Effector CD4-positive, alpha-beta T cell (primary cell): ENCODE data around the gene LINC01488.

Source experiments
- DNase-seq: peaks from one replicate; pipeline ENCODE4 v3.0.0-alpha.2; 2020

Gene LINC01488

DNA sequence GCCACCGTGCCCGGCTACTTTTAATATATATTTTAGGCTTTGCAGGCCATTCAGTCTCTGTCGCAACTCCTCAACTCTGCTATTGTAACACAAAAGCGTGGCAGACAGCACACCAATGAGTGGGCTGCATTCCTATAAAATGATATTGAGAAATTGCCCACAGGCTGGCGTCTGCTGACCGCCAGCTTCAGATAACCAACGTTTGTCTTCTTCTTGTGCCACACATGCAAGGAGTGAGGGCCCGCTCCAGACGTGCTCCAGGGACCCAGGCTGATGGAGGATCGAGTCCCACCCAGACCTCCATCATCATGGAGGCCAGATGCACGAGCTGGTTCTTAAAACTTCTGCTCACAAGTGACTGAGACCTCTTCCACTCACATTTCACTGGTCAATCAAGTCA, 35.4 kb upstream of the LINC01488 start:
- DNase-seq = no peak

DNA sequence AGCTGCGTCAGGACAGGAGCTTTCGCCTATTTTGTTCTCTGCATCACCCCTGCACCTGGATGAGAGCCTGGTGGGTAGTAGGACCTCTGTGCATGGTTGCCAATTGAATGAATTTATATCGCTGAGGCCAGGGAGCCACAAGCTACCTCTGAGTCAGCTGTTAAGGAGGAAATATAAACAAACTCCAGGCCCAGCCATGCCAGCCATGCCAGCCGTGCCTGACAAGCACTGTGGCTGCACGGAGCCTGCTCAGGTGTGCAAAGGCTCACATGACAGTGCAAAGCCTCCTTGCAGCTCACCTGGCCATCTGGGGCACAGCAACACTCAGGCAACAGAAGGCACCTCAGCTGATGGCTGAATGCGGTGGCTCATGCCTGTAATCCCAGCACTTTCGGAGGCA, 33.7 kb upstream of the LINC01488 start:
- DNase-seq = no peak

DNA sequence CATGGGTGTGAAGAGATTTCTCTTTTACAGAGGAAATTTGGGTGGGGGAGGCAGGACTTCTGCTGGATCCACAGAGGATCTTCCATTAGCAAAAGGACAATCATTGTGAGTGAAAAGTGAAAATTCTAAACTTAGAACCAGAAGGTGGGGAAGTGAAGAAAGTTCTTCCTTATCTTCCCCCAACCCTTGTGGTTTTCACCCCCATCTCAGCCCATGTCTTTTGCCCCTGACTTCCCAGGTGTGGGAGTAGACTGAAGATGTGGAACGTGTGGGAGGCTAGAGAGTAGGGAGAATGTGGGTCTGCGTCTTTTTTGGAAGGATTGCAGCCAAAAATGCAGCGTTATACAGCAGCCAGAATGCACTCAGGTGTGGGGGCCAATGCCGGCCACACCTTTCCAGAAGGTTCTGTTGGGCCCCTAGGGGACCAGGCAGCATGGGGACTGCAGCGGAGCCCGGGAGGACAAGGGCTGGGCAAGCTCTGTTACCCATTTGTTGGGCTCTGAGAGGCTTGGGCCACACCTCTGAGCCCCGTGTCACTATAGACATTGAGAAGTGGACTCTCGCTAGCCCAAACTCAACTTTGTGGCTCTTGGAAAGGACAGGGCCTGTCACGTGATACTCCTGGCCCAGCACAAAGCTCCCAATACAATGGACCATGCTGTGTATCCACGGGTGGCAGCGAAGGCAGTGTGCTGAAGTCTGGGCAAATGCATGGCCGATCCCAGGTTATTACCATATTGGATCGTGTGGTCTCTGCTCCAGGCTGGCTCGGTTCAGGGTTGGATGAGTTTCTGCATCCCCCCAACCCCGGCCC, 32.8 kb upstream of the LINC01488 start:
- no peak for DNase-seq

DNA sequence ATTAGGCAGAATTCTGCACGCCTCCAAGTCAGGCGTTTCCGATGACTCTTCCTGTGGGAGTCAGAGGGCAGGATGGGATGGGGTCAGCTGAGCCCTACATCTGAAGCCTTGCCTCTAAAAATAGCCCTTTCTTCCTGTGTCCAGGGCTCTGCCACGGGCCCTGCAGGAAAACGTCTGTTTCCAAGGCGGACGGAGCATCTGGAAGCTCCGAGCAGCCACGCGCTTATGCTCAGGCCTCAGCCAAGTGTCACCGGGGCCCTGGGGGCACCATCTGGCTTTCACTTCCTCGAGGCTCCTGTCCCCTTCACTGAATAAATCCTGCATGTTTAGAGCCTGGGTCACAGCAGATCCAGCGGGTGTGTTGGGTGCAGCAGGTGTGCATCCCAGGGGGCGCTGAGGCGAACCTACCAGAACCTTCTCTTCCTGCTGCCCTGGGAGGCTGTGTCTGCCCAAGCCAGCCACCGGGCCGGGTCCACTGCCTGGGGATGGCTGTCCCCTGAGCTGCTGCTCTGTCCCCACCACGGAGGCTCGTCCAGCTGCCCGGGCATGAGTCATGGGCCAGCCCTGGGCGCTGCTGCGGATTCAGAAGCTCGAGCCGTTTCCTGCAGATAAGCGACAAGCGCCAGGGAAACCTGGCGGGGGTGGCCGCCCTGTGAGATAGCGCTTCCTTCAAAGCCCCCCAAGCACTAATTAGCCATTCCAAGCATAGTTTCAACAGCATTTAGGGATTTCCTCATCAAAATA, 32.0 kb upstream of the LINC01488 start:
- no peak for DNase-seq

DNA sequence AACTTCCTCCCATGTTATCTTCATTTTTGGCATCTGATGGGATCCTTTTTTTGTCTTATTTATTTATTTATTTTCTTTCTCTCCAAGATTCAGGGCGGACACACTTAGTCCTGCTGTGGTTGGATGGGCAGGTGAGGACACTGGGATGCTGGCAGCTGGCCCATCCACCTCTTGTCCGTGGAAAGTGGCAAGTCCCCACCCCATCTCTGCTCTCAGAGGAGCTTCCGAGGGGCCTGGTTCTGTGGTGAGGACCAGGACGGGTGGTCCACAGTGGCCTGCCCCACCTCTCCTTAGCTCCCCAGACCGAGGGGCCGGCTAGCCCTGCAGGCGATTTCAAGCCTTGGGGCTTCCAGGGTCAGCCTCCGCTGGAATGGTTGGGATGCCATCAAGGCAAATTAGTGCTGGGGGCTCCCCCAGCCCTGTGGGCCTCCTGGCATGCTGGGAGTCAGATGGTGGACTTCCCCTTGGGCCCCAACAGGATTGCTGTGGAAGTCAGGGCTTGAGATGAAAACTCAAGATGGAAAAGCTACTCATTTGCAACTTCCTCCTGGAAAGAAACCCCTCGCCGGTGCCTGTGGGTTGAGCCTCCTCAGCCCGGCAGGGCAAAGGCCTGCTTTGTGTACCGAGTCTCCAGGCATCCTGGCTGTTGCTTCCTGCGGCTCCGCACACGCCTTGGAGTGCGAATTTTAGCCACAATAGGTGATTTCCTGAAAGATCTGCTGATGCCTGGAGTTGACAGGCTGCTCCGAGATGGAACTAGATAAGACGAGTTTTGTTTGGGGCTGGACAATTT, 31.2 kb upstream of the LINC01488 start:
- DNase-seq = no peak

DNA sequence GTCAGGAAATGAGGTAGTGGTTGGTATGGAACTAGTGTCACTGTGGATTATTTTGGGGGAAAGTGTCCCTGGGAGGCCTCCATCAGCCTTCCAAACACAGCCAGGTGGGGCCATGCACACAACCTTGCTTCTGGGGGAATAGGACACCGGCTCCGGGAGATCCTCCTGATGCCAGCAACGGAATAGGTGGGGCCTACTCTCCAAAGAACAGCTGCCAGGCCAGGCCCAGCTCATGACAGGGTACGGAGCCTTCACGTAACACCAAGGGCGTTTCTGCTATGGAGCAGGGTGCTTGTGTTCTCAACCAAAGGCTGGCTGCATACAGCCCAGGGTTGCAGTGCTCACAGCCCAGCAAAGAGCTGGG, 30.6 kb upstream of the LINC01488 start:
- no peak for DNase-seq

DNA sequence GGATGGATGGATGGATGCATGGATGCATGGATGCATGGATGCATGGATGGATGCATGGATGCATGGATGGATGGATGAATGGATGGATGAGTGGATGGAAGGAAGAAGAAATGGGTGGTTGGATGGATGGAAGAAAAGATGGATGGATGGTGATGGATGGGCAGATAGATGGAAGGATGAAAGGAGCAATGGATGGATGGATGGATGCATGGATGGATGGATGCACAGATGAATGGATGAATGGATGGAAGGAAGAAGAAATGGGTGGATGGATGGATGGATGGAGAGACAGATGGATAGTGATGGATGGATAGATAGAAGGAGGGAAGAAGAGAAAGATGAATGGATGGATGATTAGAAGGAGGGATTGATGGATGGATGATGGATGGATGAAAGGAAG, 30.2 kb upstream of the LINC01488 start:
- DNase-seq = no peak

DNA sequence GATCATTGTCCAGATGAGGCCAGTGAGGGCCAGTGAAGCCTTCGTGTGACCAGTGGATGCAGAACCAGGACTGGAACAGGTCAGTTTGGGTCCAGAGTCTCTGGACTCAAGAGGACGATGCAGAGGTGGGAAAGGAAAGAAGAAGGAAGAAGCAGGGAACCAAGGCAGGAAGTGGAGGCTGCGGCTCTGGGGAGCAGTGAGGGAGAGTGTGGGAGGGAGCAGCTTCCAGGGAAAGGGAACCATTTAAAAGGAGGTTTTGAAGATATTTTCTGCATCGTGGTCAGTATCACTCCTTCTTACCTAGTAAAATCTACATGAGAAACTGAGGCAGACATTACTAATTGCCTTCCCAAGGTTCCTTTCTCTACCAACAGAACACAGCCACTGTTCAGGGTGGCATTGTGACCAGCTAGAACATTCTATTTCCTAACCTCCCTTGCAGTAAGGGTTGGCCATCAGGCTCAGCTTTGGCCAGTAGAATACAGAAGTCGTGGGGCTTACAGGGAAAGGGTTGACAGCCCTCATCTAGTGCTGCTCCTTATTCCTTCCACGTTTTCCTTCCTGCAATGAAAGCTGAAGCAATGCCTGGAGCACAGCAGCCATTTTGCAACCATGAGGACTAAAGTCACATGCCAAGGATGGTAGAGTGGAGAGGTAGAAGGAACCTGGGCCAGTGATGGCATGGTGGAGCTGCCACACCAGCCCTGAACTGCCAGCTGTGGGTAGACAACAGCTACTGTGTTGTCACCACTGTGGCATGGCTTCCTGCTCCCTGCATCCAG, 29.1 kb upstream of the LINC01488 start:
- no peak for DNase-seq

DNA sequence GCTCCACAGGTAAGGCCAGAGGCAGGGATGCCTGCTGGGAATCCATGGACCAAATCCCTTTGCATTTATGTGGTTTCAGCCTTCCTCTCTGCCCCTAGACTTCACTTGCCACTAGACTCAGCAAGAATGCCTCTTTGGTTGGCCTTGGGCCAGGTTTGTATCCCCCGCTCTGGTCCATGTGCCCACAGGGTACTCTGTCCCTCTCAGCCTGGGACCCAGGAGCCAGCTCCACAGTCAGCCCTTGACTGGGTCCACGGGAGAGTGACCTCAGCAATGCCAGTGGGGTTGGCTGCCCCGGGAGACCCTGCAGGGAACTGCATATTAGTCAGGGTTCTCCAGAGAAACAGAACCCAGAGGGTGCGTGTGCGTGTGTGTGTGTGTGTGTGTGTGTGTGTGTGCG, 28.3 kb upstream of the LINC01488 start:
- DNase-seq = no peak

DNA sequence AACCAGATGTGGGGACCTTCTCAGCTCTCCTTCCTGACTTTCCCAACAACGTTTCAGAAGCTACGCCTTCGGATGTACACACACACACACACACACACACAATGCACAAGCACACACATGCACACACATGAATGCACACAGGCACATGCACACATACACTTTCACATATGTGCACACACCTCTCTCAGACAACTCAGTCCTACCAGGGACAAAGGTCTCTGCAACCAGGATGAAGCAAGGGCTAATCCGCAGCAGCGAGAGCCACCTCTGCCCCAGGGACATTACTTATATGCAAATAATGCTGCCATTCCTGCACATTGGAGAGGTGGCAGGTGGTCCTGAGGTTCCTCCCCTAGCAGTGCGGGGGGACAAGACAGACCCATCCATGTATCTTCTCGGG, 27.4 kb upstream of the LINC01488 start:
- no peak for DNase-seq

DNA sequence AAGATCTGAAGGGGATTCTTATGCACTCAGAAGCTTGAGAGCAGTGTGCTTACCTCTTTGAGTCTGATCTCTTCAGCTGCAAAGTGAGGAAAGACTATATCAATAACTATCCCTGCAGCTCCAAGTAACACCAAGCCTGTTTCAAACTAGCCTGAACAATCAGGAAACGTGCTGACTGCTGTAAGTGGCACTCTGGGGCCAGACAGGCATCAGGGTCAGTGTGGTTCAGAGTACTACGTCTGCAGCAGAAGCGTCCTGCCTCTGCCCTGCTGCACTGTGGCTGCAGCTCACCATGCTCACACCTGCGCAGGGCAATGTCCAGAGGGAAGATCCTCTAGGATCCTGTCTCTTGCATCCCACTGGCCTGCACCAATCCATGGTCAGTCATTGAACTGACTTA, 25.5 kb upstream of the LINC01488 start:
- no peak for DNase-seq

DNA sequence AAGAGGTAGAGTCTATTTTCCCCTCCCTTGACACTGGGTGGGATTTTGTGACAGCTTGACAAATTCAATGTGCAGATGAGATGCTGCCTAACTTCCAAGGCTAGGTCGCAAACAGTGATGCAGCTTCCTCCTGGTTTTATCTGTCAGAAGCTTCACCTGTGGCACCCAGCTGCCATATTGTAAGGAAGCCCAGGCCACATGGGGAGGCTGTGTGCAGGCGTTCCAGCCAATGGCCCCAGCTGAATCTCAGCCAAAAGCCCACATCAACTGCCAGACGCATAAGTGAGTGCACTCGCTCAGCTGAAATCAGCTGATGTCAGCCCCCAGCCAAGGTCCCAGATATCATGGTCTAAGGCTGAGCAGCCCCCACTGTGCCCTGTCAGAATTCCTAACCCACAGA, 24.8 kb upstream of the LINC01488 start:
- DNase-seq = no peak

DNA sequence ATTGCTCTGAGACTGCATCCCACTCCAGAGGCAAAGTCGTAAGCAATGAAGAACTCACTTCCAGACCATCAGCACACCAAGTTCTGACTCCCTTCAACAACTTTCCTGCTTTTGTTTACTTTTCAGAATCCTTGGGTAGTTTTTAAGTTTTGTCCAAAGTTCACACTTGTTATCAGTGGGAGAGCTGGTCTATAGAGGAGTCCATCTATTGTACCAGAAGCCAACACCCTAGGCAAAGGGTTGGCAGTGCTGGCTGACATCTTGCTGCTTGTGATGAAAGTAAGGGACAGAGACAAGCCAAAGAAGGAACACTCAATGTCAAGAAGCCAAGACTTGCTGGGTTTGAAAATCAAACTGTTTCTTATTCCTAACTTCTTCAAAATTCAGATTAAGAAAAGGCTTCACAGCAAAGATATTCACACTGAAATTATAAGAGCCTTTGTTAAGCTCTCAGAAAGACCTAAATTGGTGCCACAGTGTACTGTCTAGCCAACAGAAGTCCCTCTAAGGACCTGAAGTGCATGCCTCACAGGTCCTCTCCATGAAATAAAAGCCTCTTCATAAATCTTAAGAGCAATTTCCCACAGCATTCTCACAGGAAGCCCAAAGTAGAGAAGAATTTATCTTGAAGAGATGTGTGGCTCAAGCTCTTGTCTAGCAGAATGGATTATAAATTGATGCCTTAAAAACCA, 21.5 kb upstream of the LINC01488 start:
- no peak for DNase-seq

DNA sequence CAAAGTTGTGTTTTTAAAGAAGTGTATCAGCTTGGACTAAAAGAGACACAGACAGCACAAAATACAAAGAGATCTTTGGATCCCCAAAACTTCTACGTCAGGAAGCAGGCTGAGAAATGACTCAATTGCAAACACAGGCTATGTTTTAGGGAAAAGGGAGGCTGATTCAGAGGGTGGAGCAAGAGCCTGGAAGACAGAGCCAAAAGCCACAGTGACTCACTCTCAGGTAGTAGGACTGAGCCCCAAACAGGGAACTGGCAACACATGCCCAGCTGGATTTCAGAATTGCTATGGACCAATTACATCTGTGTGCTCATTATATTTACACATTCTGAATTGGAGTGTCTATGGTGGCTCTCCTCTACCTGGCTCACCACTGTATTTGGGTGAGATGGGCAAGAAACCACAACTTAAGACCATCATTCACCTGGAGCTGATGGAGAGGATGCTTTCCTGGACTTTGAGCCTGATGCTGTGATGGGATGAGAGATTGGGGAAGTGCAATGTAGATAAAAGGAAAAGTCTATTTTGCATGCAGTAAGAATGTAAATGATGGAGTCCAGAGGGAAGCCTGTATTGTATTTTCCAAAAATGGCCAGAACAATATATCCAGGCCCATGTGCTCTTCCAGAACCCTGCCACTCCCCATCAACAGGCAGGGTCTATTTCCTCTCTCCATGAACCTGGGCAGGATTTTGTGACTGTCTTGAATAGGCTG, 20.8 kb upstream of the LINC01488 start:
- no peak for DNase-seq

DNA sequence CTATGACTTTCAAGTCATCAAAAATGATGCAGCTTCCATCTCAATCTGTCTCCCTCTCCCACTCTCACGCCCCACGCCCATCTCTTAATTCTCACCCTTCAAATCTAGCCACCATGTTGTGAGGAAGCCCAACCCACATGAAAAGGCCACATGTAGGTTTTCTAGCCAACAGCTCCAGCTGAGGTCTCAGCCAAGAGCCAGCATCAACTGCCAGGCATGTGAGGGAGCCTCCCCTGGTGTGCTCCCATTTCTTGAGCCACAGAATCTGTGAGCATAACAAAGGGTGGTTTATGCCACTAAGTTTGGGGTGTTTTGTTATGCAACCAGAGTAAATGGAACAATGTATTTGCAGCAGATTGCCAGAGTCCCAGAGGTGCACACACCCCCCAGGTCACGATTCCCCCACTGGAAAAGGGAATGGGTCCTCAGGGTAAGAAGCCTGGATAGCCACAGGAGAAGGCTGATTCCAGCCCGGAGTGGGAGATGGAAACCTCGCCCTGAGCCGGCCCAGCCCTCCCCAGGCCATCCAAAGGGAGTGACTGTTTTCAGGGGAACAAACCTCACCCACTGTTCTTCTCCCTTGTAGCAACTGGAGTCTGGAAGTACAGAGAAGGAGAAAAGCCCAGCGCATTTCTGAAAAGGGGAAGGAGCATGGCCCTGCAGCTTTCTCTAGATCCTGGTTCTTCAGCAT, 20.0 kb upstream of the LINC01488 start:
- DNase-seq = no peak

DNA sequence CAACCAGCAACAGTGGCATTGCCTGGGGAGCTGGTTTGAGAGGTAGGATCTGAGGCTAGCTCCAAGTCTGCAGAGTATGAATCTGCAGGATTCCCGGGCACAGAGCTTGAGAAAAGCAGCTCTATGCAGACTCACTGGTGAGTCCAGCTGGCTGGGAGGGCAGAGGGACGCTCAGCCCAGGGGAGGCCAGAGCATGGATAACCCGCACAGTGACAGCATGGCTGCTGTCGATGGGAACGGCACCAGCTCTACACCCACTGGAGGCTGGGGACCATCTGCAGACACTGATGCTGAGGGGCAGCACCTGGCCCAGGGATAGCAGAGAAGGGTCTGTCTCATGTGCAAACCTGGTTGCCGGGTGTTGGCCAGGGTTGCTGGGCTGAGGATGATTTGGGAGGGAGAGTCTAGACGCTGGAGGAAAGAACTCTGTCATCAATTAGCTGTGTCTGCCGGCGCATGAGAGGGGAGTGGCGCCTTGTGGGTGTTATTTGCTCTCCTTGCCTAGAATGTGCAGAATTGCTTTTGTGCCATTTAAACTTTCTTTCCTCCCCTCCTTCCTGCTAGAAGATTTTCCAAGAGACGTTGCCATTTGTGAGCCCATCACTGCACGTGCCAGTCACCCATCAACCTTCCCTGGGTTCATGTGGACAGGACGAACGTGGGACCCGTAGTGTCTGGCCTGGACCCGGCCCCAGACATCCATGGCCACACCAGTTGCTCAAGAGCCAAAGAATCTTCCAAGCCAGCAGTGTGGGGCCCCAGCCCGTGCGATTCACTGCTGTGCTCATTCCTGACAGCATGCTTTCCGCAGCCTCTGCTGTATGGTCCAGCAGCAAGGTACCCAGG, 19.1 kb upstream of the LINC01488 start:
- DNase-seq = no peak

DNA sequence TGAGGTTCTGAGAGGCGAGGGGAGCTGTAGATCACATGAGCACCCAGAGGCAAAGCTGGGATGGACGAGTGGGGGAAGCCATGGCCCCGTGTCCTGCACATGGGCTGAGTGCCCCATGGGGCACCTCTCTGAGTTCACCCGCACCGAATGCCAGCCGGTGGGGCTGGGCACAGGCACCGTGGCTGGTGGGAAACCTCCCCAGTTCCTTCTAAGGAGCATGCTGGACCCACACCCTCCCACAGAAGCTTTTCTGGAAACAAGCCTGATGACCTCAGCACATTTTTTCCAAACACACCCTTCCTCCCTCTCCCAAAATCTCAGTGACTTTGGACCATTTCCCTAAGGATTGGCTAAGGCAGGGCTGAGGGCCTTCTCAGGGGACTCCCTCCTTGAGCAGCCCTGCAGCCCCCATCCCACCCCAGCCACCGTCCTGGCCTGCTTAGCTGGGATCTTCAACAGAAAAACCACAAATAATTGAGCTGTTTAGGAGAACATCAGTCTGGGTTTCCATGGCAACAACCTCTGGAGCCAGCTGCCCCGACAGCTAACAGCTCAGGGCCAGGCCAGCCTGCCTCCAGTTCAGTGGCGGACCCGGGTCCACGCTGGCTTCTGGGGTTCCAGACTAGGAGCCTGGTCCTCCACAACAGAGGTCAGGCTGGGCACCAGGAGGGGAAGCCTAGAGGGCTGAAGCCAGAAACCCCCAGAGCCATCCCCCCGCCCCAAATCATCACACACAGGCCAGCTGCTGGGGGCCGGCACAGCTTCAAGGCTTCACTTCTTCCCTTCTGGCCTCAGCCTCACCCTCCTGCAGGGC, 18.1 kb upstream of the LINC01488 start:
- DNase-seq = no peak

DNA sequence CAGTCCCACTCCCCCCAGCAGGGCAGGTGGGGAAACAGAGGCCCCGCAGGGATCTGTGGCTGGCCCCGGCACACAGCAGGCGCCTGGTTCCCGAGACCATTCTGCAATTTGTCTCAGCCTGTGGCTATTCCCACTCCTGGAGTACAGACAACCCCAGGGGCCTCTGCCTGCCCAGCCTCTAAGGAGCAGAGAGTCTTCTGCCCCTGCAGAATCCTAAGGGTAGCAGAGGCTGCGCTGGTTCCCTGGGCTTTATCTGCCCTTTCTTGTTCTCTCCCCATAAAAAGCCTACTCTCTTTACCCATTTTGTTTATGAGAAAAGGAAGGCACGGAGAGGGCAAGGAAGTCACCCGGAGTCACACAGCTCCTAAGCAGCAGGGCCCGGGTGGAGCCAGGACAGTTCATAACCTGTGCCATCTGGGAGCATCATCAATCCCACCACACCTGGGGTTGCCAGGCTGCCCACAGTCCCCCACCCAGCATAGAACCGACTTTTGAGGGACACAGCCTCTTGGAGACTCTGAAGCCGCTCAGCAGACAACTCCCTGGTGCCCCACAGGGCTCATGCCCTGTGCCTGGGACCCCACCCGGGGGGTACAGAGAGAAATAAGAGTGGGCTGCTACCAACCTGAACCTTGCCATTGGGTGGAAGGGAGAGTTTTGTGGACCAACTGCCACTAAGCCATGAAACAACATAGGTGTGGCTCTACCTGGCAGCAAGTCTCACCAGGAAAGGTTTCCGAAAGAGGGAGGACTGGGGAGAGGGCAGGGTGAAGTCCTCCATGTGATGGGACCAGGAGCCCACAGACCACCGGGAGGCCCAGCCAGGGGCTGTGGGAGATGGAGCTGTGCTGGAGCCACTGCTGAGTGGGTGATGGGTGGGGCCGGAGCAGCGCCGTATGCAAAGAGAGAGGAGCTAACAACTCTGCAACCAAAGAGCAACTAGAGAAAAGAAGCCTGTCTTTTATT, 17.2 kb upstream of the LINC01488 start:
- no peak for DNase-seq
